B cell (primary cell): ENCODE measurements around the gene CARD10. TPM values are rescaled to one million over a fixed set of nuclear protein-coding genes. Genes with fewer than 3 reads are reported as not detected.

Experiments
- ATAC-seq: fragments of 200-7000 bp; cut with Tn5 transposase; one replicate; pipeline ENCODE4 v1.10.0; 2021; ENCODE audit warnings: low read depth, mild to moderate bottlenecking, moderate number of reproducible peaks, moderate library complexity
- CTCF ChIA-PET: fragments of 350-600 bp; sonication (Branson Sonifier 250); formaldehyde crosslinking; loops from one replicate; lab custom pipeline; 2021; ENCODE audit warnings: antibody characterized with exemption, inconsistent platforms; lab: Charles Lee
- POLR2A ChIA-PET: fragments of 350-600 bp; sonication (Branson Sonifier 250); formaldehyde crosslinking; loops from one replicate; lab custom pipeline; 2021; ENCODE audit warnings: antibody characterized with exemption; lab: Charles Lee
- DNase-seq: peaks from one replicate; pipeline ENCODE4 v3.0.0; 2013
- H2AFZ ChIP-seq: 2 replicates; pipeline ENCODE4 v1.6.1; 2012; ENCODE audit warnings: mild to moderate bottlenecking, low read depth, low read length; ENCODE audit not compliant: insufficient read depth, poor library complexity, severe bottlenecking
- H3K27ac ChIP-seq, 2 donors: 1 replicate in 1 of 2; 2 replicates in 1 of 2; pipeline ENCODE4 v1.5.1; 2012 to 2013; ENCODE audit warnings: low read length in 2 of 2, mild to moderate bottlenecking in 2 of 2, moderate library complexity in 1 of 2
- H3K27me3 ChIP-seq, 4 experiments: fragments of 200-600 bp in 1 of 4; sonication (generic) in 1 of 4; replicated peaks in 1 of 4; 1 replicate in 2 of 4; 2 replicates in 2 of 4; pipeline versions ENCODE4 v1.6.1 to v1.7.0; 2013 to 2016; ENCODE audit warnings: low read length in 3 of 4, mild to moderate bottlenecking in 2 of 4, mixed read lengths in 1 of 4, moderate library complexity in 1 of 4; ENCODE audit not compliant: insufficient read depth in 4 of 4, control insufficient read depth in 3 of 4; ENCODE audit errors: control extremely low read depth in 1 of 4
- H3K36me3 ChIP-seq, 2 experiments: replicated peaks in 1 of 2; 1 replicate in 1 of 2; 2 replicates in 1 of 2; pipeline versions ENCODE4 v1.6.1 to v1.7.1; 2013; ENCODE audit warnings: low read length in 1 of 2; ENCODE audit not compliant: insufficient read depth in 2 of 2, control insufficient read depth in 1 of 2; ENCODE audit errors: control extremely low read depth in 1 of 2, extremely low read depth in 1 of 2
- H3K4me1 ChIP-seq, 2 donors: fragments of 200-600 bp in 1 of 2; sonication (generic) in 1 of 2; 1 replicate in 1 of 2; 2 replicates in 1 of 2; pipeline versions ENCODE4 v1.5.1 to v1.6.1; 2013 to 2017; ENCODE audit warnings: low read length in 2 of 2; ENCODE audit not compliant: control insufficient read depth in 2 of 2, insufficient read depth in 2 of 2
- H3K4me2 ChIP-seq: replicated peaks from 2 replicates; pipeline ENCODE3; 2012; ENCODE audit warnings: mild to moderate bottlenecking, low read depth, low read length; ENCODE audit not compliant: poor library complexity, severe bottlenecking
- H3K4me3 ChIP-seq, 5 experiments: fragments of 200-600 bp in 1 of 5; sonication (generic) in 1 of 5; 1 replicate in 3 of 5; 2 replicates in 2 of 5; pipeline versions ENCODE4 v1.5.1 to v1.7.0; 2011 to 2016; ENCODE audit warnings: low read length in 4 of 5, mild to moderate bottlenecking in 4 of 5, low read depth in 2 of 5, control low read depth in 1 of 5, moderate library complexity in 1 of 5; ENCODE audit not compliant: insufficient read depth in 1 of 5; ENCODE audit errors: control extremely low read depth in 1 of 5, extremely low read depth in 1 of 5
- H3K79me2 ChIP-seq: fragments of 200-600 bp; sonication (generic); one replicate; pipeline ENCODE4 v1.6.0; 2016; ENCODE audit warnings: low read length; ENCODE audit not compliant: control insufficient read depth, insufficient read depth
- H3K9ac ChIP-seq: fragments of 200-600 bp; sonication (generic); 2 replicates; pipeline ENCODE4 v1.6.1; 2017; ENCODE audit warnings: mild to moderate bottlenecking, low read length, moderate library complexity
- H3K9me3 ChIP-seq, 3 donors: one replicate each; pipeline versions ENCODE4 v1.6.1 to v1.7.1; 2013; ENCODE audit warnings: low read length in 2 of 3; ENCODE audit not compliant: control insufficient read depth in 2 of 3, insufficient read depth in 1 of 3; ENCODE audit errors: control extremely low read depth in 1 of 3
- H4K20me1 ChIP-seq: 2 replicates; pipeline ENCODE4 v1.6.0; 2012; ENCODE audit warnings: mild to moderate bottlenecking, low read length; ENCODE audit not compliant: insufficient read depth, control insufficient read depth, poor library complexity, severe bottlenecking
- H3K27ac Mint-ChIP-seq: one replicate; pipeline ENCODE4 v1.8.0; 2021; ENCODE audit warnings: mixed read lengths
- H3K27me3 Mint-ChIP-seq: one replicate; pipeline ENCODE4 v1.8.0; 2021; ENCODE audit warnings: mixed read lengths
- H3K4me1 Mint-ChIP-seq: one replicate; pipeline ENCODE4 v1.8.0; 2021; ENCODE audit warnings: mixed read lengths
- H3K4me3 Mint-ChIP-seq: one replicate; pipeline ENCODE4 v1.8.0; 2021; ENCODE audit warnings: mixed read lengths
- H3K9me3 Mint-ChIP-seq: one replicate; pipeline ENCODE4 v1.8.0; 2022; ENCODE audit warnings: mixed read lengths; ENCODE audit not compliant: insufficient read depth
- CTCF ChIP-seq: fragments of 200-600 bp; IDR thresholded peaks from one replicate; pipeline ENCODE4 v1.8.0; 2022; ENCODE audit warnings: antibody characterized with exemption, mild to moderate bottlenecking
- EZH2 ChIP-seq: IDR thresholded peaks from 2 replicates; pipeline ENCODE4 v1.6.1; 2012; ENCODE audit warnings: borderline replicate concordance, low read depth, mild to moderate bottlenecking, moderate library complexity, low read length; ENCODE audit not compliant: insufficient read depth, poor library complexity, severe bottlenecking
- WGBS: methylation state at CpG from one replicate; pipeline ENCODE4 v1.1.5; 2013; ENCODE audit warnings: missing lambda C conversion rate; ENCODE audit not compliant: insufficient coverage; 5-methylcytosine and 5-hydroxymethylcytosine counted together
- intact Hi-C: fragments of 100-400 bp; cut with micrococcal nuclease; formaldehyde crosslinking; loops from one replicate; pipeline ENCODE4 v1.10.0; 2022
- polyA plus RNA-seq: library from polyadenylated mRNA; depleted of rRNA; stranded (reverse); fragments of >200 nt; gene quantifications from 2 replicates; pipeline ENCODE4 v1.2.3, GENCODE V29; 2012
- total RNA-seq, 2 donors: library from RNA; stranded (reverse); fragments of 120-200 nt in 1 of 2; gene quantifications; 1 replicate in 1 of 2; 2 replicates in 1 of 2; pipeline versions ENCODE4 v1.2.3 to v1.2.4, GENCODE V29; 2013 to 2022

CARD10 gene
- total and polyA plus RNA-seq, 2 donors (not counting 1 experiment from before 2014, with no cell fraction given), result not detected

- H3K9ac ChIP-seq, result no peak overlapping the region
- H3K79me2 ChIP-seq, result no peaks in the 10 kb centered on the region
- no peak overlapping the region for H3K4me3 Mint-ChIP-seq
- H3K36me3 ChIP-seq, result no peaks in the 10 kb centered on the region
- H3K27ac Mint-ChIP-seq, result no peak overlapping the region
- no peaks in the 10 kb centered on the region for H4K20me1 ChIP-seq
- POLR2A ChIA-PET, result no interaction called here
- H3K4me3 ChIP-seq, result no peak overlapping the region
- TF ChIP-seq EZH2 (no peak), CTCF (peak; percentile 49)
- ATAC-seq (no peak), DNase-seq (peak; percentile 54)
- peak overlapping the region; percentile 35 for H3K4me2 ChIP-seq
- intact Hi-C loops, result no loop called here
- peaks cover 12% of the 10 kb centered on the region for H3K4me1 Mint-ChIP-seq
- peaks cover 0 to 20% (median 2%) of the 10 kb centered on the region in 4 experiments for H3K27me3 ChIP-seq
- peaks cover 12 to 22% of the 10 kb centered on the region in 2 donors for H3K4me1 ChIP-seq
- no peaks in the 10 kb centered on the region for H3K9me3 ChIP-seq
- CTCF ChIA-PET, result interaction anchor here (1.1 to 8.0 kb wide), 3 partner anchors 22 to 47 kb away, joined by 4 to 278 read pairs (median 14); no protein-coding TSS in a partner anchor
- H3K27ac ChIP-seq, result no peak overlapping the region
- no peaks in the 10 kb centered on the region for H3K9me3 Mint-ChIP-seq
- WGBS, result 44% methylated on average over 11 of the region's 11 CpGs
- H3K27me3 Mint-ChIP-seq, result peaks cover 15% of the 10 kb centered on the region
- no peak overlapping the region for H2AFZ ChIP-seq
Observed at GRCh38 chr22:37544955-37545702, 25.9 kb upstream of the CARD10 start.

GRCh38 chr22:37542959-37543358 lies 23.7 kb upstream of the CARD10 start:
- 100% methylated on average over 7 of the region's 7 CpGs for WGBS
- no peak for ATAC-seq
- no peak overlapping the region for H3K27ac ChIP-seq
- no peak overlapping the region for H3K9ac ChIP-seq
- H3K4me1 Mint-ChIP-seq, result peaks cover 23% of the 10 kb centered on the region
- POLR2A ChIA-PET, result interaction anchor here (0.6 kb wide), 1 partner anchor 23 kb away, joined by 12 read pairs; no protein-coding TSS in a partner anchor
- no peak overlapping the region for H3K27ac Mint-ChIP-seq
- no peak overlapping the region for H3K4me2 ChIP-seq
- no peak overlapping the region for H2AFZ ChIP-seq
- CTCF ChIA-PET, result interaction anchor here (0.6 to 8.0 kb wide), 5 partner anchors 19 to 749 kb away, joined by 3 to 278 read pairs (median 9); partner anchors contain the start of gene CDC42EP1
- DNase-seq, result no peak
- peaks cover 21% of the 10 kb centered on the region for H3K27me3 Mint-ChIP-seq
- intact Hi-C loops, result no loop called here
- no peak overlapping the region for H3K4me3 ChIP-seq
- no peaks in the 10 kb centered on the region for H3K36me3 ChIP-seq
- no peaks in the 10 kb centered on the region for H3K79me2 ChIP-seq
- H3K9me3 ChIP-seq, result no peaks in the 10 kb centered on the region
- no peak overlapping the region for H3K4me3 Mint-ChIP-seq
- no peaks in the 10 kb centered on the region for H3K9me3 Mint-ChIP-seq
- peaks cover 23 to 37% of the 10 kb centered on the region in 2 donors for H3K4me1 ChIP-seq
- TF ChIP-seq CTCF, result no peak
- TF ChIP-seq EZH2, result no peak
- H3K27me3 ChIP-seq, result peaks cover 0 to 20% (median 2%) of the 10 kb centered on the region in 4 experiments
- no peaks in the 10 kb centered on the region for H4K20me1 ChIP-seq
